SK-N-MC (cell line): Measurements from ENCODE around the gene TCF7L2.

ENCODE experiments used
- DNase-seq: peaks from one replicate; pipeline ENCODE4 v3.0.0-alpha.2; 2011; ENCODE audit warnings: low read depth, low spot score
- H3K27ac ChIP-seq: fragments of 200-600 bp; sonication (generic); 2 replicates; pipeline ENCODE4 v1.5.1; 2016; ENCODE audit warnings: mixed run types
- H3K36me3 ChIP-seq: fragments of 200-600 bp; sonication (generic); 2 replicates; pipeline ENCODE4 v1.6.1; 2017; ENCODE audit warnings: antibody characterized with exemption, low read length, mixed read lengths; ENCODE audit not compliant: insufficient read depth
- H3K4me3 ChIP-seq: fragments of 200-600 bp; sonication (generic); 2 replicates; pipeline ENCODE4 v1.5.1; 2016
- H3K9ac ChIP-seq: fragments of 200-600 bp; sonication (generic); 2 replicates; pipeline ENCODE4 v1.8.0; 2017; ENCODE audit warnings: mixed run types, mixed read lengths; ENCODE audit not compliant: insufficient read length
- H3K9me3 ChIP-seq: fragments of 200-600 bp; sonication (generic); 2 replicates; pipeline ENCODE4 v1.6.1; 2017; ENCODE audit warnings: low read depth, mild to moderate bottlenecking, antibody characterized with exemption, low read length, moderate library complexity, mixed read lengths
- EZH2 ChIP-seq: fragments of 200-600 bp; sonication (generic); IDR thresholded peaks from one replicate; pipeline ENCODE4 v1.6.1; 2017; ENCODE audit warnings: antibody characterized with exemption
- FOXP2 ChIP-seq: optimal IDR thresholded peaks from 2 replicates; pipeline ENCODE3; 2011; ENCODE audit warnings: mild to moderate bottlenecking, moderate library complexity; ENCODE audit not compliant: insufficient read depth; ENCODE audit errors: extremely low read length, control extremely low read depth
- POLR2AphosphoS5 ChIP-seq: IDR thresholded peaks from 2 replicates; pipeline ENCODE4 v1.6.1; 2012; ENCODE audit warnings: mild to moderate bottlenecking, low read depth, low read length, borderline replicate concordance

TCF7L2 gene

GRCh38 chr10:113149626-113150025 lies 199.6 kb downstream of the TCF7L2 start:
- no peak overlapping the region for H3K9ac ChIP-seq
- H3K27ac ChIP-seq = no peak overlapping the region
- H3K4me3 ChIP-seq = no peak overlapping the region
- no peaks in the 10 kb centered on the region for H3K9me3 ChIP-seq
- DNase-seq = no peak
- H3K36me3 ChIP-seq = no peaks in the 10 kb centered on the region; the same call in 1 of the 2 replicates
- TF ChIP-seq FOXP2 (no peak), EZH2 (no peak), POLR2AphosphoS5 (no peak)

GRCh38 chr10:113151190-113151666 lies 201.2 kb downstream of the TCF7L2 start:
- no peak overlapping the region for H3K4me3 ChIP-seq
- no peaks in the 10 kb centered on the region; the same call in 1 of the 2 replicates for H3K36me3 ChIP-seq
- H3K9ac ChIP-seq = no peak overlapping the region
- no peaks in the 10 kb centered on the region for H3K9me3 ChIP-seq
- TF ChIP-seq FOXP2 (no peak), EZH2 (no peak), POLR2AphosphoS5 (no peak)
- DNase-seq = no peak
- H3K27ac ChIP-seq = no peak overlapping the region

GRCh38 chr10:113153493-113154102 lies 203.6 kb downstream of the TCF7L2 start:
- TF ChIP-seq POLR2AphosphoS5 (no peak), FOXP2 (no peak), EZH2 (no peak)
- Histone ChIP-seq H3K4me3 (no peak overlapping the region), H3K36me3 (no peaks in the 10 kb centered on the region; the same call in 1 of the 2 replicates)

GRCh38 chr10:113157441-113157840 lies 207.4 kb downstream of the TCF7L2 start:
- no peak for DNase-seq
- TF ChIP-seq EZH2 (no peak), POLR2AphosphoS5 (no peak), FOXP2 (no peak)
- no peaks in the 10 kb centered on the region; the same call in 1 of the 2 replicates for H3K36me3 ChIP-seq
- H3K4me3 ChIP-seq = no peak overlapping the region
- no peaks in the 10 kb centered on the region for H3K9me3 ChIP-seq
- no peak overlapping the region for H3K27ac ChIP-seq
- no peak overlapping the region for H3K9ac ChIP-seq

More at GRCh38 chr10:113153493-113154102, 203.6 kb downstream of the TCF7L2 start:
- Histone ChIP-seq H3K27ac (no peak overlapping the region), H3K9me3 (no peaks in the 10 kb centered on the region), H3K9ac (no peak overlapping the region)
- DNase-seq = no peak

- Histone ChIP-seq H3K4me3 (no peak overlapping the region), H3K27ac (no peak overlapping the region), H3K9ac (no peak overlapping the region), H3K36me3 (no peaks in the 10 kb centered on the region; the same call in 1 of the 2 replicates), H3K9me3 (no peaks in the 10 kb centered on the region)
- no peak for DNase-seq
- TF ChIP-seq POLR2AphosphoS5 (no peak), EZH2 (no peak), FOXP2 (no peak)
Observed at GRCh38 chr10:113158183-113158582, 208.1 kb downstream of the TCF7L2 start.

GRCh38 chr10:113159563-113159962 lies 209.5 kb downstream of the TCF7L2 start:
- Histone ChIP-seq H3K27ac (no peak overlapping the region), H3K9ac (no peak overlapping the region), H3K36me3 (no peaks in the 10 kb centered on the region; the same call in 1 of the 2 replicates), H3K4me3 (no peak overlapping the region), H3K9me3 (no peaks in the 10 kb centered on the region)
- no peak for DNase-seq
- TF ChIP-seq FOXP2 (no peak), POLR2AphosphoS5 (no peak), EZH2 (no peak)

GRCh38 chr10:113160641-113161040 lies 210.6 kb downstream of the TCF7L2 start:
- Histone ChIP-seq H3K9ac (no peak overlapping the region), H3K9me3 (no peaks in the 10 kb centered on the region), H3K36me3 (no peaks in the 10 kb centered on the region; the same call in 1 of the 2 replicates), H3K4me3 (no peak overlapping the region), H3K27ac (no peak overlapping the region)
- no peak for DNase-seq
- TF ChIP-seq FOXP2 (no peak), EZH2 (no peak), POLR2AphosphoS5 (no peak)

GRCh38 chr10:113161066-113161465 lies 211.0 kb downstream of the TCF7L2 start:
- TF ChIP-seq POLR2AphosphoS5 = no peak
- no peak for TF ChIP-seq FOXP2
- TF ChIP-seq EZH2 = no peak
- Histone ChIP-seq H3K27ac (no peak overlapping the region), H3K9ac (no peak overlapping the region), H3K4me3 (no peak overlapping the region), H3K36me3 (no peaks in the 10 kb centered on the region; the same call in 1 of the 2 replicates), H3K9me3 (no peaks in the 10 kb centered on the region)
- DNase-seq = no peak
